Fibroblast of lung (primary cell): Measurements from ENCODE around the gene OBSL1.

ENCODE experiments used
- CTCF ChIP-seq, 2 donors: IDR thresholded peaks in 1 of 2; conservative IDR thresholded peaks in 1 of 2; 1 replicate in 1 of 2; 2 replicates in 1 of 2; pipeline ENCODE4 v1.5.1; 2011 to 2012; ENCODE audit warnings: low read length in 2 of 2, control low read depth in 1 of 2, inconsistent platforms in 1 of 2, low read depth in 1 of 2, mild to moderate bottlenecking in 1 of 2
- EZH2 ChIP-seq: IDR thresholded peaks from 2 replicates; pipeline ENCODE4 v1.5.1; 2012; ENCODE audit warnings: low read length, control low read depth, mild to moderate bottlenecking; ENCODE audit errors: missing control alignments

DNA sequence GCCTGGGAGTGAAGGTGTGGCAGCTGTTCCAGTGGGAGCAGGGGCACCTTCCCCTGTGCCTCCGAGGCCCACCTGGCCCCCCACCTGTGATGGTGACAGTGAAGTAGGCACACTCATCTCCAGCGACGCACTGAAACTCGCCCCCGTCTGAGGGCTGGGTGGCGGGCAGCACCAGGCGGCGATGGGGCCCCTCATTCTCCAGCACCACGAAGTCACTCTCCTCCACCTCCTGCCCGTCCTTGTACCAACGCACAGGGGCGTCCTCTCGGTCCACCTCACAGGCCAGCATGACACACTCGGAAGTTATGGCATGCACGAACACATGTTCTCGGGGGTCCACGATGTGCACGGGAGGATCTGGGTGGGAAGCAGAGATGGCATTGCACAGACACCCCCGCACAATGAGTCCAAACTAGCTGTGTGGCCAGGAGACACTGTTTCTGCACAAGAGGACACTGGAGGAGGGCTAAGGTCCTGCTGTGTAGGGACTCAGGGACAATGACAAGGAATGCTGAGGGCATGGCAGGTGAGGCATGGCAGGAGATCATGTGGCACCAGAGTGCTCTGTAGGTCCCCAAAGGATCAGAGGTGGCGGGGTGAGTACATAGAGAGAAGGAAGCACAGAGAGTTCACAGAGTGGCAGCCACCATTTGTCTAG is 7.9 kb downstream of the OBSL1 start:
- TF ChIP-seq CTCF (conservative IDR thresholded peaks at IDR 0.05 in 1 of 2, IDR thresholded peaks at IDR 0.05 in 1 of 2; ENCODE audit: low read depth in 1 of 2, low read length in 2 of 2) (no peak), EZH2 (no peak)
